Myocyte (in vitro differentiated cells): ENCODE data around the gene ZNF385A. TPM values are rescaled to one million over a fixed set of nuclear protein-coding genes. Genes with fewer than 3 reads are reported as not detected.

Source experiments
- DNase-seq: peaks from one replicate; pipeline ENCODE4 v3.0.0-alpha.2; 2012; ENCODE audit warnings: low read depth
- polyA plus RNA-seq: library from polyadenylated mRNA; unstranded; fragments of >200 nt; gene quantifications from one replicate; pipeline ENCODE4 v1.2.1, GENCODE V29; 2012; ENCODE audit warnings: missing spikeins
- total RNA-seq: library from RNA; depleted of rRNA; stranded (reverse); fragments of >200 nt; gene quantifications from 2 replicates; pipeline ENCODE4 v1.2.3, GENCODE V29; 2014

The ZNF385A gene
- 2.3 and 4.1 TPM in 2 replicates for total RNA-seq
- 3.6 TPM for polyA plus RNA-seq

- no peak for DNase-seq
These were observed at the start of gene ZNF385A for GRCh38 chr12:54384591-54385041. TSS of gene ZNF385A (minus strand) at chr12:54384733. CDS start at chr12:54384514, 219 bp downstream.

GRCh38 chr12:54432815-54433164 is 48.3 kb upstream of the ZNF385A start:
- no peak for DNase-seq

GRCh38 chr12:54431911-54432814 is 47.6 kb upstream of the ZNF385A start:
- peak; percentile 83 for DNase-seq

- DNase-seq = no peak
These were observed 46.0 kb upstream of the ZNF385A start for GRCh38 chr12:54430471-54431069.

- DNase-seq = no peak
These were observed 44.5 kb upstream of the ZNF385A start for GRCh38 chr12:54429014-54429471.

GRCh38 chr12:54428050-54429013 is 43.8 kb upstream of the ZNF385A start:
- DNase-seq = peak; percentile 40

- DNase-seq = no peak
These were observed 42.6 kb upstream of the ZNF385A start for GRCh38 chr12:54427106-54427505.

- no peak for DNase-seq
These were observed 42.2 kb upstream of the ZNF385A start for GRCh38 chr12:54426690-54427089.

- no peak for DNase-seq
These were observed 41.2 kb upstream of the ZNF385A start for GRCh38 chr12:54425702-54426101.

- no peak for DNase-seq
These were observed 39.7 kb upstream of the ZNF385A start for GRCh38 chr12:54424224-54424623.

- no peak for DNase-seq
These were observed 39.2 kb upstream of the ZNF385A start for GRCh38 chr12:54423816-54424150.

- DNase-seq = no peak
These were observed 37.3 kb upstream of the ZNF385A start for GRCh38 chr12:54421879-54422250.

- no peak for DNase-seq
These were observed 36.8 kb upstream of the ZNF385A start for GRCh38 chr12:54421175-54421878.

GRCh38 chr12:54420766-54421144 is 36.2 kb upstream of the ZNF385A start:
- no peak for DNase-seq

- DNase-seq = peak; percentile 83
These were observed 34.8 kb upstream of the ZNF385A start, which contains the start of gene ITGA5 for GRCh38 chr12:54419088-54419887. TSS of gene ITGA5 (minus strand) at chr12:54419266. CDS start at chr12:54419198, 68 bp downstream.

GRCh38 chr12:54418441-54419087 is 34.0 kb upstream of the ZNF385A start:
- DNase-seq = no peak

GRCh38 chr12:54417712-54418440 is 33.3 kb upstream of the ZNF385A start:
- no peak for DNase-seq
